ENCODE results near the gene DNAJC27. TPM values are rescaled to one million over a fixed set of nuclear protein-coding genes. Genes with fewer than 3 reads are reported as not detected.
A peak's percentile ranks its signal among the peaks of the same experiment; 100 is the strongest.

Gene DNAJC27
- polyA plus RNA-seq, 2 of the 4 experiments (the other 2 are of a cell fraction): 2.6 to 7.8 TPM

GRCh38 chr2:25002066-25002465 lies 30.3 kb upstream of the DNAJC27 start:
- CTCF ChIA-PET: interaction anchor here (1.0 to 2.6 kb wide), 3 partner anchors 13 to 27 kb away, joined by 4 to 14 read pairs (median 5); no protein-coding TSS in a partner anchor
- TF ChIP-seq NPAS2 (CRISPR knock-in tag; IDR thresholded peaks at IDR 0.05; ENCODE audit: borderline replicate concordance): no peak
- no peak for TF ChIP-seq MAFK (IDR thresholded peaks at IDR 0.05; ENCODE audit: partially characterized antibody)
- TF ChIP-seq FOSL2 (IDR thresholded peaks at IDR 0.05): no peak
- TF ChIP-seq FOSL2 (CRISPR knock-in tag; IDR thresholded peaks at IDR 0.05): no peak
- TF ChIP-seq RCOR1 (IDR thresholded peaks at IDR 0.05; ENCODE audit: low read depth, low read length): no peak
- TF ChIP-seq RNF2 (IDR thresholded peaks at IDR 0.05; ENCODE audit: borderline replicate concordance, low read depth): no peak
- DNase-seq (ENCODE audit: low read depth in 1 of 2, low spot score in 1 of 2): no peak
- Histone ChIP-seq H3K4me2 (no peak overlapping the region), H3K9me3 (no peaks in the 10 kb centered on the region), H3K4me1 (peaks cover 23% of the 10 kb centered on the region), H3K27ac (no peak overlapping the region), H3K4me3 (no peak overlapping the region)
- WGBS (ENCODE audit: missing lambda C conversion rate): 23% methylated on average over 1 of the region's 1 CpG
- ATAC-seq: no peak
- POLR2A ChIA-PET: no interaction called here
- FAIRE-seq: no peak

GRCh38 chr2:25001325-25001637 lies 29.5 kb upstream of the DNAJC27 start:
- DNase-seq (ENCODE audit: low read depth in 1 of 2, low spot score in 1 of 2): no peak
- 93% methylated on average over 7 of the region's 7 CpGs for WGBS (ENCODE audit: missing lambda C conversion rate)
- Histone ChIP-seq H3K4me3 (no peak overlapping the region), H3K4me2 (no peak overlapping the region), H3K9me3 (no peaks in the 10 kb centered on the region), H3K4me1 (peaks cover 31% of the 10 kb centered on the region), H3K27ac (no peak overlapping the region)
- TF ChIP-seq CEBPB (IDR thresholded peaks at IDR 0.05) (no peak), MAZ (IDR thresholded peaks at IDR 0.05; ENCODE audit: borderline replicate concordance, low read depth, low read length) (no peak), RCOR1 (IDR thresholded peaks at IDR 0.05; ENCODE audit: low read depth, low read length) (no peak), MAFK (IDR thresholded peaks at IDR 0.05; ENCODE audit: partially characterized antibody) (no peak), HOXB5 (CRISPR knock-in tag; IDR thresholded peaks at IDR 0.05) (no peak)
- CTCF ChIA-PET: interaction anchor here (1.4 to 5.8 kb wide), 2 partner anchors 14 to 26 kb away, joined by 4 to 28 read pairs; no protein-coding TSS in a partner anchor
- no peak for FAIRE-seq
- ATAC-seq: no peak
- POLR2A ChIA-PET: no interaction called here

GRCh38 chr2:25000503-25001324 lies 29.0 kb upstream of the DNAJC27 start:
- ChIA-PET POLR2A (no interaction called here), CTCF (interaction anchor here (1.4 to 5.8 kb wide), 3 partner anchors 15 to 73 kb away, joined by 3 to 28 read pairs (median 4); no protein-coding TSS in a partner anchor)
- 0 out of 6 replicates have a peak overlapping the region, but pooled peaks of 1 of the 2 experiments have one; percentile 3 for H3K27ac ChIP-seq
- FAIRE-seq (no peak), DNase-seq (ENCODE audit: low read depth in 1 of 2, low spot score in 1 of 2) (no peak), ATAC-seq (peak; percentile 35 to 57; a peak in 4 of 6 replicates)
- H3K4me1 ChIP-seq: peaks cover 33% of the 10 kb centered on the region
- 48% methylated on average over 6 of the region's 6 CpGs for whole genome bisulfite sequencing (ENCODE audit: missing lambda C conversion rate)
- TF ChIP-seq FOXS1 (CRISPR knock-in tag; IDR thresholded peaks at IDR 0.05) (no peak), CBX8 (IDR thresholded peaks at IDR 0.05) (no peak), RFX5 (IDR thresholded peaks at IDR 0.05) (no peak), KDM1A (IDR thresholded peaks at IDR 0.05; ENCODE audit: low read depth) (no peak), TFCP2L1 (CRISPR knock-in tag; IDR thresholded peaks at IDR 0.05) (no peak), CBX2 (IDR thresholded peaks at IDR 0.05; ENCODE audit: borderline replicate concordance, low read depth) (no peak), SMC3 (IDR thresholded peaks at IDR 0.05) (no peak), TP53 (CRISPR knock-in tag; IDR thresholded peaks at IDR 0.05) (no peak), EHMT2 (IDR thresholded peaks at IDR 0.05; ENCODE audit: low read depth) (no peak), JUNB (IDR thresholded peaks at IDR 0.05) (no peak), MAFK (IDR thresholded peaks at IDR 0.05; ENCODE audit: partially characterized antibody) (no peak), NPAS2 (CRISPR knock-in tag; IDR thresholded peaks at IDR 0.05; ENCODE audit: borderline replicate concordance) (no peak), HEYL (CRISPR knock-in tag; IDR thresholded peaks at IDR 0.05) (no peak), FOSB (CRISPR knock-in tag; IDR thresholded peaks at IDR 0.05) (no peak), HOXB13 (CRISPR knock-in tag; IDR thresholded peaks at IDR 0.05; ENCODE audit: low read depth) (no peak), ZNF302 (CRISPR knock-in tag; IDR thresholded peaks at IDR 0.05) (no peak), HMGXB4 (CRISPR knock-in tag; IDR thresholded peaks at IDR 0.05; ENCODE audit: borderline replicate concordance) (no peak)
- no peak overlapping the region for H3K4me2 ChIP-seq
- no peak overlapping the region for H3K4me3 ChIP-seq
- H3K9me3 ChIP-seq: no peaks in the 10 kb centered on the region

Data from A549 (cell line).